Activated CD8-positive, alpha-beta memory T cell treated with anti-CD3 and anti-CD28 coated beads for 24 hours (primary cell): ENCODE results near the gene RPH3AL.

Experiments
- DNase-seq: peaks from one replicate; pipeline ENCODE4 v3.0.0-alpha.2; 2020

RPH3AL gene

DNA sequence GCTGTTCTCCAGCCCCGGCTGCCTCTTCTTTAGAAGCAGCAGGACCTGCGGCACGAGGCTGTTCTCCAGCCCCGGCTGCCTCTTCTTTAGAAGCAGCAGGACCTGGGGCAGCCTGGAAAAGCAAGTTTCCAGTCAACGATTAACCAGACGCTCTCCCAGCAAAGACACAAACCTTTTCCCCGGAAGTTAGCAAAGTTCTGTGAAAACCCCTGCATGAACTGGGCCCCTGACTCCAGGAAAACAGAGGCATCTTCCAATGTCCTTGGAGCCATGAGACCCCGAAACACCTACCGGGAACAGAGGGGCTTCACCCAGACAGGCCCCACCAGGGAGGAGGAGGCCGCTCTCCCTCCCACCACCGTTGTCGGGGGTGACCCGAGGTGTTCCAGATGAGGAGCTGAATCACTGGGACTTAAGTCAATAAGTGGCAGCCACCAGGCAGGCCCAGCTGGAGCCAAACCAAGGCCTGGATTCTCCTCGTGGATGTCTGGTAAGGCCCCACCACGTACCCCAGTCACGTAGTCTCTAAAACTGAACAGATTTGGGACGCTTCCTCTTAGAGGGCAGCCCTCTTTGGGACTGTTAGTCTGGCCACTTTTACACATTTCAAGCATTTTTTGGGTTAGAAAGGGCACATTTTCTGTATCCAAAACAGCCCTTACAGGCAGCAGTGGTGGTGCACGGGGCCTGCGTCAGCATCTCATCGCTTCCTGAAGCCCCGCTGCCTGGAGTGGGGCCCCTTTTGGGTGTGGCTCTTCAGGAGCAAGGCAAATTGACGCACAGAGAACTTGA, at the start of gene RPH3AL:
TSS of gene RPH3AL (minus strand) at position 387 of the 792 bp plus-strand sequence. CDS start 25,264 bp downstream, outside the sequence.
- no peak for DNase-seq

GRCh38 chr17:400257-400656, 47.6 kb upstream of the RPH3AL start:
- no peak for DNase-seq

DNA sequence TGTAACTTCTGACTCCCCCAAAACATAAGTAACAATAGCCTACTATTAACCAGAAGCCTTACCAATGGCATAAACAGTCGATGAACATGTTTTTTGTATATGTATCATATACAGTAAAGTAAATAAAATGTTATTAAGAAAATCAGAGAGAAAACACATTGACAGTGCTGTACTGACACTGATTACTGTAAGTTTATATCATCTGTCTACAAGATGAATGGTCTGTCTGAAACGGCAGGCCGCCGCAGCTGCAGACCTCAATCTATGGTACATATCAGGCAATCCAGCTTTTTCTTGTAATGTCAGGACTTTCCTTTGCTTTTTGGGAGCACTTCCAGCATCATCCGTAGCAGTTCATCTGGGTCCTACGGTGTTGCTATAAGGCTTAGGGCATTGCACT, 44.2 kb upstream of the RPH3AL start:
- DNase-seq, result no peak

DNA sequence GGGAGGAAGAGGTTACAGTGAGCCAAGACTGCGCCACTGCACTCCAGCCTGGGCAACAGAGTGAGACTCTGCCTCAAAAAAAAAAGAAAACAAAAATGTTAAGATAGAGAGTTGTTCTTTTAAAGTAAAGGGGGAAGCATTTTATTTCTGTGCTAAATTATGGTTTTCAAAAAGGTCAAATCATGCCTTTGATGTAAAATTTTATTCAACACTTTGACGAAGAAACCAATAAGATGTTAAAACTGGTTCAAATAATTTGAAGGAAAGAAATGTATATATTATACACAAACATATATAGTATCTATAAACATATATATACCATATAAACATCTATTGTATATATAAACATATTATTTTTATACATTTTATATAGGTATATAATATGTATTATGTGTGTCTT, 43.4 kb upstream of the RPH3AL start:
- no peak for DNase-seq

DNA sequence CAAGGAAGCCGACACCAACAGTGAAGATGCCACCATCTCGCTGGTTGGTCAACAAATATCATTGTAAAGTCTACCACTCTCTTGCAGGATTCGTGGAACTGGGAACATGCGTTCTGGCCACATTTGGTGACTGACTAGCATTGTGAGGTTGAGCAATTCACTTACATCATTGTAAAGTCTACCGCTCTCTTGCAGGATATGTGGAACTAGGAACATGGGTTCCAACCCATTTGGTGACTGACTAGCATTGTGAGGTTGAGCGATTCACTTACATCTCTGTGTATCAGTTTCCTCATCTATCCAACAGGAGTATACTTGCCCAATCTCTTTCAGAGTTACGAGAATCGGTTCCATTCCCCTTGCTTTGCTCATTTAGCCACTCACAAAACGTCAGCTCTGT, 42.6 kb upstream of the RPH3AL start:
- no peak for DNase-seq

DNA sequence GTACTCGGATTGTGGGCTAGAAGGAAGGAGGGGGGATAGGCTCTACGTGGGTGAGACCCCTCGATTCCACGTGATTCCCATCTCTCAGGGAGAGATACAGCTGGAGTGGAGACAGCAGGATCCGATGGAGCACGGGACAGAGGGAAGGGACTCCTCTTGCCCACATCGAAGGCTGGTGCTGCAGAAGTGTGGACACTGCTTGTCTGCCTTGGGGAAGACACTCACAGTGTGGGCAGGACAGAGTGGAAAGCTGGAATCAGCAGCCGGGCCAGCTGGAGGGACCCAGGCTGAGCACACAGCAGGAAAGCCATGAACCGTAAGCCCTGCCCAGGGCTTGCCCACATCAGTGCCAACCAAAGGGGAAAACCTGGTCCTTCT, 42.1 kb upstream of the RPH3AL start:
- DNase-seq, result no peak

- DNase-seq, result no peak
Measured at GRCh38 chr17:393806-394717, 41.5 kb upstream of the RPH3AL start.

- no peak for DNase-seq
Measured at GRCh38 chr17:391850-392249, 39.2 kb upstream of the RPH3AL start.

DNA sequence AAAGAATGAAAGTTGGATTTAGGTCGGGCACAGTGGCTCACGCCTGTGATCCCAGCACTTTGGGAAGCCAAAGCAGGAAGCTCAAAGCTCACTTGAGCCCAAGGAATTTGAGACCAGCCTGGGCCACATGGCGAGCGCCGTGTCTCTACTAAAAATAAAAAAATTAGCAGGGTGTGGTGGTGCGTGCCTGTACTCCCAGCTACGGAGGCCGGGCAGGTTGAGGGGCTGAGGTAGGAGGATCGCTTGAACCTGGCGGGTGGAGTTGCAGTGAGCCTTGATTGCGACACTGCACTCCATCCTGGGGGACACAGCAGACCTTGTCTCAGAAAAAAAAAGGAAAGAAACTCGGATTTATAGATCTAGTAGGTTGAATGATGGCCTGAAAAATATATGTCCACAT, 37.4 kb upstream of the RPH3AL start:
- DNase-seq, result no peak

GRCh38 chr17:388087-388486, 35.5 kb upstream of the RPH3AL start:
- no peak for DNase-seq

- DNase-seq, result peak; percentile 92
Measured at GRCh38 chr17:386141-386876, 33.7 kb upstream of the RPH3AL start.

DNA sequence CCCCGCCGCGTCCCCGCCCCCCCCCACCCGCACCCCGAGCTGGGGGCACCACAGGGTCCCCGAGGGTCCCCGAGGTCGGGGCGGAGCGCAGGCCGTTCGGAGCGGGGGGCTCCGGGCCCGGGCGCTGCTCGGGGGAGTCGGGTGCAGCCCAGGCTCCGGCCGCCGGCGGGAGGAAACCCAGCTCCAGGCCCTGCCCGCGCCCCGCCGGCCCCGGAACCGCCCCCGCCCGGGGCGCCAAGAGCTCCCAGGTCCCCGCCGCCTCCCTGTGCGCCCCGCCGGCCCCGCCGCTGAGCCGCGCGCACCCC, 33.2 kb upstream of the RPH3AL start:
- DNase-seq, result no peak

DNA sequence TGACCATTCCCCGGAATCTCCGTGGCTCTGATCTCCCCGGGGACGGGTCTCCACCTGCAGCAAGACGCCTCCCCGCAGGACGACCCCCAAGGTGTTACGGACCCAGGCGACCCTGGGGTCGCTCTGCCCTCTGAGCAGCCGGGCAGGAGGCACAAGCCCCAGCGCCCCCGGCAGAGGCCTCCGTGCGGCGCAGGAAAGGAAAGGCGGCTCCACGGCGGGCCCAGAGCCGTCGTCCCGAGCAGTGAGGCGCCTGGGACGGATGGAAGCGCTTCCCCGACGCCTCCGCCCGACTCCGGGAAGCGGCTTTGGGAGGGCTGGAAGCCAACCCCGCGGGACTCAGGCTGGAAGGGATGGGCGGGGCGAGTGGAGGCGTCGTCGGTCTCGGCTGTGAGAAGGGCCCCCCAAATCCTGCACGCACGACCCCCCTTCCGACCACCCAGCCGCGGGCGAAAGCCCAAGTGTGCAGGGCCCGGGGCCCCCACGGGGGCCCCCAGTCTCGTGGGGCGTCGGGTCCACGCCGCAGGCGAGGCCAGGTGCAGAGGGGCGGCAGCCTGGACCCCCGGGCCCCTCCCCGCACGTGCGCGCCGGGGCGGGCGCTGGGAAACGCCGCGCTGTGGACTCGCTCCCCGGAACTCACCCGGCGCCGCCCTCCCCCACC, 32.7 kb upstream of the RPH3AL start:
- DNase-seq, result peak; percentile 68

DNA sequence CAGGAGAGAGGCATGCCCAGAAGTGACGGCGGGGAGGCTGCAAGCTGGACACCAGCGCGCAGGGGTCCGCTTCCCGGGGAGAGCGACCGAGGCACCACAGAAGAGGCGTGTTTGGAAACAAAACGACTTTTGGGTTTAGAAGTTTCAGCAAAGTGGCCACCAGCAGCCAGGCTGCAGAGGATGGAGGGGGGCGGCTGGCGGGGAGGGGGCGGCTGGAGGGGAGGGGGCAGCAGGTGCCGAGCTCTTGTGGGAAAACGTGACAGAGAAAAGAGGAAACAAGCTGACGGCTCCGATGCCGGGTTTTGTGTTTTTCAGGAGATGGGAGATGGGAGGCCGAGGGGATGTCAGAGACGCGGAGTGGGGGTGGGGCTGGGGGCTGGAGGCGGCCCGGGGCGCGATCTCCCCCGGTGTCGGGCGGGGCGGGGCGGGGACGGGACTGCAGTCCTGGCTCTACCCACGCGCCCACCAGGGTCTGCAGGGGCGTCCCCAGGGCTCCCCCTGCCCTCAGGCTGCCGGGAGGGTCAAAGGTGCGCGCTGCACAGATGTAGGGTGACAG, 32.1 kb upstream of the RPH3AL start:
- DNase-seq, result no peak

DNA sequence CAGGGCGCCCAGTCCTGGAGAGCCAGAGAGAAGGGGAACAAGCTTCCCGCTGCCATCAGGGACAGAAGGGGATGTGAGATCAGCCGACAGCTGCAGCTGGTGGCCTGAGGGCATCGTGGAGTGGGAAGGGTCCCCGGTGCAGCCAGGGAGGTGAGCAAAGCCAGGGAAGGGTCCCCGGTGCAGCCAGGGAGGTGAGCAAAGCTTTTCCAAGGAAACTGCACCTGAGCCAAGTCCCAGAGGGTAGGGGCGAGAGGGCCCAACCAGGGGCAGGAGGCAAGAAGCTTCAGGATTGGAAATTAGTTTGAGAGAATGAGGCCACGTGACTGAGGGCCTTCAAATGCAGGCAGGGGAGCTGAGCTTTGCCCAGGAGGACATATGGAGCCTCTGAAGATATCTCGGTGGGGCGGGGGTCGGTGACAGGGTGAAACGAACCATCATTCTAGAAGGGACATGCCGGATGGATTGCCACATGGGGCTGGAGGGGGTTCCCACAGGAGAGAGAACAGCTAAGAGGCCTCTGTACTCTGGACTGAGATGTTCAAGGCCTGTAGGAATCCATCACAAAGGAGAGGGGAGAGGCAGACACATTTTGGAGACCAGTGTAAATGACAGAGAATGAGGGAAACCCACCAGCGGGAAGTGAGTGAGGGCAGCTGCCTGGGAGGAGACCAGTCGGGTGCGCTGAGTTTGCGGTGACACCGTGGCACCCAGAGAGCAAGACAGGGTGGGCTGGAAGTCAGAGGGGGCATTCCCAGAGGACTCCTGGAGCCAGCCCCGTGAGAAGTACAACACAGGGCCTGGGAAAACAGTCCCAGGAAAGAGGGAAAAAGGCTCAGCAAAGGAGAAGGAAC, 31.4 kb upstream of the RPH3AL start:
- no peak for DNase-seq

- DNase-seq, result no peak
Measured at GRCh38 chr17:382644-383533, 30.3 kb upstream of the RPH3AL start.

- no peak for DNase-seq
Measured at GRCh38 chr17:381941-382643, 29.5 kb upstream of the RPH3AL start.

DNA sequence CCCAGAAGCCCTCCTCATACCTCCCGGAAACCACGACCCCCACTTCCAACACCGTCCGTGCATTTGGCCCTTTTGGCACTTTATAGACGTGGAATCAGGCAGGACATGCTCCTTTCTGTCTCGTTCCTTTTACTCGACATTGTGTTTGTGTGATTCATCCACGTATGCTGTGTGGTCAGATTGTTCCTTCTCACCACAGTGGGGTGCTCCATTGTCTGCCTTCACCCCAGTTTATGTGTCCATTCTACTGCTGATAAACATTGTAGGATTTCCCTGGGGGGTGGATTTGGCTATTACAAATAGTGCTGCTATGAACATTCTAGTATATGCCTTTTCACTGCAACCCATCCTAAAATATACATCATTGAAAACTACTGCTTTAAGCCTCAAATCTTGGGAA, 28.9 kb upstream of the RPH3AL start:
- DNase-seq, result no peak

- DNase-seq, result no peak
Measured at GRCh38 chr17:379531-380465, 27.2 kb upstream of the RPH3AL start.
